Activated CD4-positive, alpha-beta T cell treated with anti-CD3 and anti-CD28 coated beads, Interleukin-2, amount 50 U/mL, for 24 hours (primary cell): ENCODE results near the gene KLK4.
"Not testable (repeated sequence)": the region's sequence is repeated elsewhere in the genome, so short reads cannot be mapped to it uniquely, and the experiment has no call there.

ENCODE experiments used
- DNase-seq, 2 donors: peaks; one replicate each; pipeline ENCODE4 v3.0.0-alpha.2; 2020; ENCODE audit warnings: low read depth in 1 of 2, low spot score in 1 of 2

KLK4 gene

GRCh38 chr19:50912727-50913716 lies 1.8 kb upstream of the KLK4 start:
- DNase-seq: no peak

- DNase-seq: no peak
These were observed 956 bp upstream of the KLK4 start for GRCh38 chr19:50912102-50912599.

GRCh38 chr19:50910722-50911121 lies 473 bp downstream of the KLK4 start:
- no peak for DNase-seq

- DNase-seq: peak in 1 of 2 donors; percentile 15
These were observed 1.7 kb downstream of the KLK4 start for GRCh38 chr19:50909240-50910070.

GRCh38 chr19:50908336-50908735 lies 2.9 kb downstream of the KLK4 start:
- no peak for DNase-seq

GRCh38 chr19:50906217-50906616 lies 5.0 kb downstream of the KLK4 start:
- DNase-seq: no peak

- DNase-seq: no peak
These were observed 8.6 kb downstream of the KLK4 start for GRCh38 chr19:50902640-50903039.

- DNase-seq: no peak
These were observed 11.6 kb downstream of the KLK4 start for GRCh38 chr19:50899569-50899968.

GRCh38 chr19:50898018-50898417 lies 13.2 kb downstream of the KLK4 start:
- no peak for DNase-seq

- DNase-seq: no peak
These were observed 13.6 kb downstream of the KLK4 start for GRCh38 chr19:50897612-50898011.

GRCh38 chr19:50897191-50897607 lies 14.0 kb downstream of the KLK4 start:
- DNase-seq: no peak

GRCh38 chr19:50896591-50897190 lies 14.5 kb downstream of the KLK4 start:
- no peak for DNase-seq

GRCh38 chr19:50896089-50896590 lies 15.1 kb downstream of the KLK4 start:
- DNase-seq: not testable (repeated sequence)

GRCh38 chr19:50894478-50895356 lies 16.5 kb downstream of the KLK4 start:
- no peak for DNase-seq

- no peak for DNase-seq
These were observed 18.0 kb downstream of the KLK4 start for GRCh38 chr19:50893047-50893736.

GRCh38 chr19:50891253-50891625 lies 20.0 kb downstream of the KLK4 start:
- DNase-seq: no peak

GRCh38 chr19:50890422-50891252 lies 20.6 kb downstream of the KLK4 start:
- no peak for DNase-seq

- no peak for DNase-seq
These were observed 21.6 kb downstream of the KLK4 start for GRCh38 chr19:50889638-50890037.

GRCh38 chr19:50882188-50882587 lies 29.0 kb downstream of the KLK4 start:
- no peak for DNase-seq
